Measurements from ENCODE around the gene GPR4.
A peak's percentile ranks its signal among the peaks of the same experiment; 100 is the strongest.

The GPR4 gene

DNA sequence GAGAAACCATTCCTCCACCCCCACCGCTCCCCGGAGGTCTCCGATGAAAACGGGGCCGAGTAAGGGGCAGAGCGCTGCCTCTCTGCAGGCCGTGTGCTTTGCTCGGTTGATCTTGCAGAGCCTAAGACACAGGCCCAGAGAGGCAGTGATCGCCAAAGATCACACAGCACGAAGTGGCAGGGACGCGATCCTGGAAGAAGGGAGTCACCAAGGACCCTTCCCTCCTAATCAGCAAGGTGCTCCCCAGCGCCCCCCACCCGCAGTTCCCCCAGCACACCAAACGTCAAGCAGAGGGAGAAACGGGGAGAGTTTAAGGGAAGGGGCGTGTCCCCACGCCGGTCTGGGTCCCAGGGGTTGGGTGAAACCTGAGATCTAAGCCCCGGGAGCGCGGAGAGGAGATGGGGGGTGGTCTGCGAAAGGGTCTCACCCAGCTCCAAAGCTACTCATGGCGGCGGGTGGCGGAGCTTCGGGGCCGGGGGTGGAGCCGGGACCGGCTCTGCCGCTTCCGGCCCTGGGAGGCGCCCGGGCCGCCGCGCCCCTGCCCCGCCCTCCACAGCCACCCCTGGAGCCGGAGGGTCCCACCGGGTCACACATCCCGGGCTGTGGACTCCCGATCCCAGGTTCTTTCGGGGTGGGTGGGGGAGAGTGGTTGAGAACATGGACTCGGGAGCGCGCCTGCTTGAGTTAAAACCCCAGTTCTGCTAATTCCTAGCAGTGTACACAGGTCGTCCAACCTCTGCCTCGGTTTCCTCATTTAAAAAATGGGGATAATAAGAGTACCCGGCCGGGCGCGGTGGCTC, 37.1 kb upstream of the GPR4 start, which contains the start of gene EML2:
EML2 (minus strand) TSS at position 468 of the 800 bp plus-strand sequence; CDS start at position 447, 21 bp downstream.
- H3F3A ChIP-seq (ENCODE audit: low read depth), result peaks cover 5% of the 10 kb centered on the region; the same call in 1 of the 2 replicates
- H3K9me2 ChIP-seq (replicated peaks; ENCODE audit: low read depth, low read length), result no peaks in the 10 kb centered on the region
- H3K4me2 ChIP-seq (ENCODE audit: low read depth, low read length, poor library complexity, severe bottlenecking), result peak within 1 kb of the TSS; percentile 98
- H4K20me1 ChIP-seq (ENCODE audit: insufficient read depth, low read length, poor library complexity, severe bottlenecking), result no peaks in the 10 kb centered on the region
- H3K4me1 ChIP-seq (ENCODE audit: insufficient read depth, low read length, poor library complexity, severe bottlenecking), result peaks cover 12% of the 10 kb centered on the region
- H3K27me3 ChIP-seq (ENCODE audit: insufficient read depth, low read length, poor library complexity, severe bottlenecking), result no peaks in the 10 kb centered on the region
- peak within 1 kb of the TSS; percentile 92 for H2AFZ ChIP-seq (ENCODE audit: low read length)
- no peak for TF ChIP-seq EZH2phosphoT487 (IDR thresholded peaks at IDR 0.05; ENCODE audit: borderline replicate concordance)
- TF ChIP-seq, protein P1, sequence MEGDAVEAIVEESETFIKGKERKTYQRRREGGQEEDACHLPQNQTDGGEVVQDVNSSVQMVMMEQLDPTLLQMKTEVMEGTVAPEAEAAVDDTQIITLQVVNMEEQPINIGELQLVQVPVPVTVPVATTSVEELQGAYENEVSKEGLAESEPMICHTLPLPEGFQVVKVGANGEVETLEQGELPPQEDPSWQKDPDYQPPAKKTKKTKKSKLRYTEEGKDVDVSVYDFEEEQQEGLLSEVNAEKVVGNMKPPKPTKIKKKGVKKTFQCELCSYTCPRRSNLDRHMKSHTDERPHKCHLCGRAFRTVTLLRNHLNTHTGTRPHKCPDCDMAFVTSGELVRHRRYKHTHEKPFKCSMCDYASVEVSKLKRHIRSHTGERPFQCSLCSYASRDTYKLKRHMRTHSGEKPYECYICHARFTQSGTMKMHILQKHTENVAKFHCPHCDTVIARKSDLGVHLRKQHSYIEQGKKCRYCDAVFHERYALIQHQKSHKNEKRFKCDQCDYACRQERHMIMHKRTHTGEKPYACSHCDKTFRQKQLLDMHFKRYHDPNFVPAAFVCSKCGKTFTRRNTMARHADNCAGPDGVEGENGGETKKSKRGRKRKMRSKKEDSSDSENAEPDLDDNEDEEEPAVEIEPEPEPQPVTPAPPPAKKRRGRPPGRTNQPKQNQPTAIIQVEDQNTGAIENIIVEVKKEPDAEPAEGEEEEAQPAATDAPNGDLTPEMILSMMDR (conservative IDR thresholded peaks at IDR 0.05; ENCODE audit: low read length), result peak; percentile 57
- H3K79me2 ChIP-seq (ENCODE audit: insufficient read depth, low read length), result peaks cover 11% of the 10 kb centered on the region; the same call in 1 of the 2 replicates
- no peaks in the 10 kb centered on the region for H3K36me3 ChIP-seq (ENCODE audit: insufficient read depth, low read length)
- H3K9ac ChIP-seq (ENCODE audit: low read depth, low read length, poor library complexity, severe bottlenecking), result peak within 1 kb of the TSS; percentile 83
- no peaks in the 10 kb centered on the region for H3K9me3 ChIP-seq (ENCODE audit: insufficient read depth, low read depth, low read length)
- peak within 1 kb of the TSS; percentile 86 for H3K4me3 ChIP-seq (ENCODE audit: low read length, poor library complexity, severe bottlenecking)

DNA sequence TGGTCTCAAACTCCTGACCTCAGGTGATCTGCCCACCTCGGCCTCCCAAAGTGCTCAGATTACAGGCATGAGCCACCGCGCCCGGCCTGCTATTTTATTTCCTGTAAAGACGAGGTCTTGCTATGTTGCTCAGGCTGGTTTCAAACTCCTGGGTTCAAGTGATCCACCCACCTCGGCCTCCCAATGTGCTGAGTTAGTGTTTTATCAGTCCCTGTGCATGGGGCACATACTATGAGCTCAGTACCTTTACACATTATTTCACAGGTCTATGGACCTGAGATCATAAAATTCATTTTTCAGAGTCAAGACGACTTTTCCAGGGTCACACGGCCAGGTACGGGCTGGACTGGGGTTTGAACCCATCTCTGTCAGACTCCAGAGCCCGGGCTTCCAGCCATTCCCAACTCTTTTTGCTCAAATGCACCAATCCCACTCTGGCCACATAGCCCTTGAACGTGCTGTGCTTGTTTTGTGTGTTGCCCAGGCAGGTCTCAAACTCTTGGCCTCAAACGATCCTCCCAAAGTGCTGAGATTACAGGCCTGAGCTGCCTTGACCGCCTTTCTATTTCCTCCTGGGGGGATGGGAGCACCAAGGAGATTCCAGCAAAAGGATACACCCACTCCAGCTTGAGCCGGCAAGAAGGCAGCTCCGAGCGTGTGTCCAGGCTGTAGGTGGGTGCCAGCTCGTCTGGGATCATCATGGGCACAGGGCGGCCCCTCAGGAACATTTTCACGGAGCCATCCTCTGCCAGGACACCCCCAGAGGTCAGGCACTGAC, 36.1 kb upstream of the GPR4 start:
- peak overlapping the region; percentile 98 for H3K4me2 ChIP-seq (ENCODE audit: low read depth, low read length, poor library complexity, severe bottlenecking)
- H3K79me2 ChIP-seq (ENCODE audit: insufficient read depth, low read length), result peaks cover 11% of the 10 kb centered on the region; the same call in 1 of the 2 replicates
- no peak overlapping the region for H2AFZ ChIP-seq (ENCODE audit: low read length)
- peak overlapping the region; percentile 83 for H3K9ac ChIP-seq (ENCODE audit: low read depth, low read length, poor library complexity, severe bottlenecking)
- H3F3A ChIP-seq (ENCODE audit: low read depth), result 0 out of 2 replicates have a peak, but pooled peaks cover 5% of the 10 kb centered on the region
- no peaks in the 10 kb centered on the region for H3K9me2 ChIP-seq (replicated peaks; ENCODE audit: low read depth, low read length)
- H3K9me3 ChIP-seq (ENCODE audit: insufficient read depth, low read depth, low read length), result no peaks in the 10 kb centered on the region
- H3K36me3 ChIP-seq (ENCODE audit: insufficient read depth, low read length), result no peaks in the 10 kb centered on the region
- peak overlapping the region; percentile 86 for H3K4me3 ChIP-seq (ENCODE audit: low read length, poor library complexity, severe bottlenecking)
- H3K27me3 ChIP-seq (ENCODE audit: insufficient read depth, low read length, poor library complexity, severe bottlenecking), result no peaks in the 10 kb centered on the region
- TF ChIP-seq EZH2phosphoT487 (IDR thresholded peaks at IDR 0.05; ENCODE audit: borderline replicate concordance), result no peak
- TF ChIP-seq, protein P1 (conservative IDR thresholded peaks at IDR 0.05; ENCODE audit: low read length), result no peak
- H4K20me1 ChIP-seq (ENCODE audit: insufficient read depth, low read length, poor library complexity, severe bottlenecking), result no peaks in the 10 kb centered on the region
- peaks cover 12% of the 10 kb centered on the region for H3K4me1 ChIP-seq (ENCODE audit: insufficient read depth, low read length, poor library complexity, severe bottlenecking)

DNA sequence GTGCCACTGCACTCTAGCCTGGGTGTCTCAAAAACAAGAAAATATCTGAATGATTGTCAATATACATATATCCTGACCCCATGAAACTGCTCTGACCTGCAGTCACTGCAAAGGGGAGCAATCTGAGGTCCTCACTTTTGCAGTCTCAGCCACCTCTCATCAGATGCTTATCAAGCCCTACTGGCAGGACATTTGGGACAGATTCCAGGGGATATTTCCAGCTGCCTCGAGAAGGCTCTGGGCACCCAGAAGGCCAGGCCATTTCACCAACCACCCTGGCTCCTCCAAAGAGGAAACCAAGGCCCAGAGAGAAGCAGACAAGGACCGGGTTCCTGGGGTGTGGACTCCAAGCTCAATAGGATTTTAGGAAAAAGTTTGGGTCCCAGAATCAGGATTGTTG, 34.9 kb upstream of the GPR4 start:
- TF ChIP-seq, protein P1 (conservative IDR thresholded peaks at IDR 0.05; ENCODE audit: low read length), result no peak
- Histone ChIP-seq H4K20me1 (ENCODE audit: insufficient read depth, low read length, poor library complexity, severe bottlenecking) (no peaks in the 10 kb centered on the region), H3K9me3 (ENCODE audit: insufficient read depth, low read depth, low read length) (no peaks in the 10 kb centered on the region), H3K4me2 (ENCODE audit: low read depth, low read length, poor library complexity, severe bottlenecking) (no peak overlapping the region), H3K36me3 (ENCODE audit: insufficient read depth, low read length) (no peaks in the 10 kb centered on the region), H3K79me2 (ENCODE audit: insufficient read depth, low read length) (peaks cover 11% of the 10 kb centered on the region; the same call in 1 of the 2 replicates), H3F3A (ENCODE audit: low read depth) (0 out of 2 replicates have a peak, but pooled peaks cover 5% of the 10 kb centered on the region), H3K27me3 (ENCODE audit: insufficient read depth, low read length, poor library complexity, severe bottlenecking) (no peaks in the 10 kb centered on the region), H3K4me1 (ENCODE audit: insufficient read depth, low read length, poor library complexity, severe bottlenecking) (peaks cover 12% of the 10 kb centered on the region), H3K9me2 (replicated peaks; ENCODE audit: low read depth, low read length) (no peaks in the 10 kb centered on the region), H2AFZ (ENCODE audit: low read length) (no peak overlapping the region), H3K4me3 (ENCODE audit: low read length, poor library complexity, severe bottlenecking) (no peak overlapping the region), H3K9ac (ENCODE audit: low read depth, low read length, poor library complexity, severe bottlenecking) (no peak overlapping the region)

Data from Loucy (cell line).